Liver (tissue), 3 donors: ENCODE data around the gene DNAJC10.

Experiments used
- GABPA ChIP-seq, 2 donors: IDR thresholded peaks in 1 of 2; conservative IDR thresholded peaks in 1 of 2; 2 replicates each; pipeline ENCODE4 v1.6.1; 2016; ENCODE audit warnings: antibody characterized with exemption in 2 of 2, mild to moderate bottlenecking in 1 of 2, moderate library complexity in 1 of 2
- RAD21 ChIP-seq, 2 donors: IDR thresholded peaks; 2 replicates each; pipeline ENCODE4 v1.6.1; 2016; ENCODE audit warnings: antibody characterized with exemption in 2 of 2, mild to moderate bottlenecking in 2 of 2
- SP1 ChIP-seq: IDR thresholded peaks from 2 replicates; pipeline ENCODE4 v1.6.1; 2018; ENCODE audit warnings: antibody characterized with exemption, mild to moderate bottlenecking
- TAF1 ChIP-seq: conservative IDR thresholded peaks from 2 replicates; pipeline ENCODE4 v1.6.1; 2016; ENCODE audit warnings: antibody characterized with exemption, mild to moderate bottlenecking
- YY1 ChIP-seq: IDR thresholded peaks from 2 replicates; pipeline ENCODE4 v1.6.1; 2016; ENCODE audit warnings: antibody characterized with exemption, mild to moderate bottlenecking
- TF ChIP-seq, protein P1 (sequence below): fragments of 150-350 bp; IDR thresholded peaks from 2 replicates; pipeline ENCODE4 v1.5.1; 2017; ENCODE audit warnings: improper control_type of control experiment, low read depth, low read length; ENCODE audit not compliant: missing input control
- TF ChIP-seq, protein P2 (sequence below): IDR thresholded peaks from 2 replicates; pipeline ENCODE4 v1.6.1; 2016; ENCODE audit warnings: antibody characterized with exemption
- TF ChIP-seq, protein P3 (sequence below): IDR thresholded peaks from 2 replicates; pipeline ENCODE4 v1.6.1; 2016; ENCODE audit warnings: antibody characterized with exemption, mild to moderate bottlenecking
- donor health status: healthy.
- donor health status: healthy.

- TF ChIP-seq, protein P1, sequence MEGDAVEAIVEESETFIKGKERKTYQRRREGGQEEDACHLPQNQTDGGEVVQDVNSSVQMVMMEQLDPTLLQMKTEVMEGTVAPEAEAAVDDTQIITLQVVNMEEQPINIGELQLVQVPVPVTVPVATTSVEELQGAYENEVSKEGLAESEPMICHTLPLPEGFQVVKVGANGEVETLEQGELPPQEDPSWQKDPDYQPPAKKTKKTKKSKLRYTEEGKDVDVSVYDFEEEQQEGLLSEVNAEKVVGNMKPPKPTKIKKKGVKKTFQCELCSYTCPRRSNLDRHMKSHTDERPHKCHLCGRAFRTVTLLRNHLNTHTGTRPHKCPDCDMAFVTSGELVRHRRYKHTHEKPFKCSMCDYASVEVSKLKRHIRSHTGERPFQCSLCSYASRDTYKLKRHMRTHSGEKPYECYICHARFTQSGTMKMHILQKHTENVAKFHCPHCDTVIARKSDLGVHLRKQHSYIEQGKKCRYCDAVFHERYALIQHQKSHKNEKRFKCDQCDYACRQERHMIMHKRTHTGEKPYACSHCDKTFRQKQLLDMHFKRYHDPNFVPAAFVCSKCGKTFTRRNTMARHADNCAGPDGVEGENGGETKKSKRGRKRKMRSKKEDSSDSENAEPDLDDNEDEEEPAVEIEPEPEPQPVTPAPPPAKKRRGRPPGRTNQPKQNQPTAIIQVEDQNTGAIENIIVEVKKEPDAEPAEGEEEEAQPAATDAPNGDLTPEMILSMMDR = no peak
- TF ChIP-seq RAD21 (IDR thresholded peaks at IDR 0.05) (no peak), GABPA (IDR thresholded peaks at IDR 0.05 in 1 of 2, conservative IDR thresholded peaks at IDR 0.05 in 1 of 2) (no peak), YY1 (no peak), SP1 (no peak), TAF1 (no peak)
- TF ChIP-seq, protein P2, sequence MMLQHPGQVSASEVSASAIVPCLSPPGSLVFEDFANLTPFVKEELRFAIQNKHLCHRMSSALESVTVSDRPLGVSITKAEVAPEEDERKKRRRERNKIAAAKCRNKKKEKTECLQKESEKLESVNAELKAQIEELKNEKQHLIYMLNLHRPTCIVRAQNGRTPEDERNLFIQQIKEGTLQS = no peak
- TF ChIP-seq, protein P3, sequence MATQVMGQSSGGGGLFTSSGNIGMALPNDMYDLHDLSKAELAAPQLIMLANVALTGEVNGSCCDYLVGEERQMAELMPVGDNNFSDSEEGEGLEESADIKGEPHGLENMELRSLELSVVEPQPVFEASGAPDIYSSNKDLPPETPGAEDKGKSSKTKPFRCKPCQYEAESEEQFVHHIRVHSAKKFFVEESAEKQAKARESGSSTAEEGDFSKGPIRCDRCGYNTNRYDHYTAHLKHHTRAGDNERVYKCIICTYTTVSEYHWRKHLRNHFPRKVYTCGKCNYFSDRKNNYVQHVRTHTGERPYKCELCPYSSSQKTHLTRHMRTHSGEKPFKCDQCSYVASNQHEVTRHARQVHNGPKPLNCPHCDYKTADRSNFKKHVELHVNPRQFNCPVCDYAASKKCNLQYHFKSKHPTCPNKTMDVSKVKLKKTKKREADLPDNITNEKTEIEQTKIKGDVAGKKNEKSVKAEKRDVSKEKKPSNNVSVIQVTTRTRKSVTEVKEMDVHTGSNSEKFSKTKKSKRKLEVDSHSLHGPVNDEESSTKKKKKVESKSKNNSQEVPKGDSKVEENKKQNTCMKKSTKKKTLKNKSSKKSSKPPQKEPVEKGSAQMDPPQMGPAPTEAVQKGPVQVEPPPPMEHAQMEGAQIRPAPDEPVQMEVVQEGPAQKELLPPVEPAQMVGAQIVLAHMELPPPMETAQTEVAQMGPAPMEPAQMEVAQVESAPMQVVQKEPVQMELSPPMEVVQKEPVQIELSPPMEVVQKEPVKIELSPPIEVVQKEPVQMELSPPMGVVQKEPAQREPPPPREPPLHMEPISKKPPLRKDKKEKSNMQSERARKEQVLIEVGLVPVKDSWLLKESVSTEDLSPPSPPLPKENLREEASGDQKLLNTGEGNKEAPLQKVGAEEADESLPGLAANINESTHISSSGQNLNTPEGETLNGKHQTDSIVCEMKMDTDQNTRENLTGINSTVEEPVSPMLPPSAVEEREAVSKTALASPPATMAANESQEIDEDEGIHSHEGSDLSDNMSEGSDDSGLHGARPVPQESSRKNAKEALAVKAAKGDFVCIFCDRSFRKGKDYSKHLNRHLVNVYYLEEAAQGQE = no peak
Observed at GRCh38 chr2:182695776-182696175, 20.3 kb upstream of the DNAJC10 start.
